ENCODE results near the gene ITLN1.

DNA sequence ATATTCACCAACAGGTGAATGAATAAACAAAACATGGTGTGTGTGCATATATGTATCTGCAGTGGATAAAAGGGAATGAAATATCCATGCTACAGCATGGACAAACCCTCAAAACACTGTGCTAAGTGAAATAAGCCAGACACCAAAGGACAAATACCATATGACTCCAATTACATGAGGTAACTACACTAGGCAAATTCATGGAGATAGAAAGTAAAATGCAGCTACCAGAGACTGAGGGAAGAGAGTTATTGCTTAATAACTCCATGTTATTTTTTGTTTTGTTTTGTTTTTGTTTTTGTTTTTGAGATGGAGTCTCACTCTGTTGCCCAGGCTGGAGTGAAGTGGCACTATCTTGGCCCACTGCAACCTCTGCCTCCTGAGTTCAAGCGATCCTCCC is 2.4 kb downstream of the ITLN1 start:
- TF ChIP-seq, protein P1, sequence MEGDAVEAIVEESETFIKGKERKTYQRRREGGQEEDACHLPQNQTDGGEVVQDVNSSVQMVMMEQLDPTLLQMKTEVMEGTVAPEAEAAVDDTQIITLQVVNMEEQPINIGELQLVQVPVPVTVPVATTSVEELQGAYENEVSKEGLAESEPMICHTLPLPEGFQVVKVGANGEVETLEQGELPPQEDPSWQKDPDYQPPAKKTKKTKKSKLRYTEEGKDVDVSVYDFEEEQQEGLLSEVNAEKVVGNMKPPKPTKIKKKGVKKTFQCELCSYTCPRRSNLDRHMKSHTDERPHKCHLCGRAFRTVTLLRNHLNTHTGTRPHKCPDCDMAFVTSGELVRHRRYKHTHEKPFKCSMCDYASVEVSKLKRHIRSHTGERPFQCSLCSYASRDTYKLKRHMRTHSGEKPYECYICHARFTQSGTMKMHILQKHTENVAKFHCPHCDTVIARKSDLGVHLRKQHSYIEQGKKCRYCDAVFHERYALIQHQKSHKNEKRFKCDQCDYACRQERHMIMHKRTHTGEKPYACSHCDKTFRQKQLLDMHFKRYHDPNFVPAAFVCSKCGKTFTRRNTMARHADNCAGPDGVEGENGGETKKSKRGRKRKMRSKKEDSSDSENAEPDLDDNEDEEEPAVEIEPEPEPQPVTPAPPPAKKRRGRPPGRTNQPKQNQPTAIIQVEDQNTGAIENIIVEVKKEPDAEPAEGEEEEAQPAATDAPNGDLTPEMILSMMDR (IDR thresholded peaks at IDR 0.05; ENCODE audit: poor library complexity, severe bottlenecking): no peak
- TF ChIP-seq EZH2 (IDR thresholded peaks at IDR 0.05; ENCODE audit: borderline replicate concordance, insufficient read depth, low read length, poor library complexity, severe bottlenecking) (no peak), RAD21 (conservative IDR thresholded peaks at IDR 0.05) (no peak), POLR2AphosphoS5 (IDR thresholded peaks at IDR 0.05) (no peak), MXI1 (conservative IDR thresholded peaks at IDR 0.05; ENCODE audit: poor library complexity, severe bottlenecking) (no peak), EP300 (conservative IDR thresholded peaks at IDR 0.05; ENCODE audit: poor library complexity, severe bottlenecking) (no peak)
